Stimulated activated naive CD4-positive, alpha-beta T cell (primary cell): ENCODE data around the gene SETD3.

Experiments used
- DNase-seq, 6 experiments: peaks; one replicate each; lab custom pipeline; 2025; lab: John Stamatoyannopoulos, UW

SETD3 gene

DNA sequence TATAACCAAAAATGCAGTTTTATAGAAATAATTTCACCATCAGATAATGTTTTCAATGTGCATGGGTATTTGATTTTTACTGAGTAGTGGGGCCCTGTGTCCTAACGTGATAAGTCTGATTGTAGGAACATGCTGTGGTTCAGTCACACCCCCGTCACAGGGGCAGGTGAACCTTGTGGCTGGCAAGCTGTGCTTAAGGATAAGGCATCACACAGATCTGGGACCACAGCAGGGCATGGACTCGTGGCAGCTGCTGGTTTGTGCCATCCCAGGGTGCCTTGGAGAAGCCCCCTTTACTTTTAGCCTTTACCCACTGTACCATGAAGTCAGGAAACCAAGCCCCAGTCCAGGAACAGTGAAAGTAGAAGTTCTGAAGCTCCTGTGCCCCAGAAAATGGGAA is 17.2 kb upstream of the SETD3 start:
- no peak for DNase-seq

DNA sequence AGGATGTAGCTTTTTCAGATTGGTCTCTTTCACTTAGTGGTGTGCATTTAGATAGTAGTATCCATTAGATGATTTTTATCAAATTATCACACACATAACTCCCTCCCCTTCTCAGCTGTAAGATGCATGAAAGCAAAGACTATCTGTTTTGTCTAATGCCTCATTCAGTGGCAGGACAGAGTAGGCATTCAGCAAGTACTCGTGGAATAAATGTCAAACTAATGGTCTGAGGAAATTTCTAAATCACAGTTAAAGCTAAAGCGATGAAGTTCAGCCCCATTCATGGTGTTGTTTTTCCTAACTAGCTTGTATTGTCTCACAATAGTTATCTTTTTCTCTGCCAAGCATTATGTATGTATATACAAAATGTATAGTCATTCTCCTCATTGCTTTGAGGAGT is 16.7 kb upstream of the SETD3 start:
- DNase-seq, result no peak

DNA sequence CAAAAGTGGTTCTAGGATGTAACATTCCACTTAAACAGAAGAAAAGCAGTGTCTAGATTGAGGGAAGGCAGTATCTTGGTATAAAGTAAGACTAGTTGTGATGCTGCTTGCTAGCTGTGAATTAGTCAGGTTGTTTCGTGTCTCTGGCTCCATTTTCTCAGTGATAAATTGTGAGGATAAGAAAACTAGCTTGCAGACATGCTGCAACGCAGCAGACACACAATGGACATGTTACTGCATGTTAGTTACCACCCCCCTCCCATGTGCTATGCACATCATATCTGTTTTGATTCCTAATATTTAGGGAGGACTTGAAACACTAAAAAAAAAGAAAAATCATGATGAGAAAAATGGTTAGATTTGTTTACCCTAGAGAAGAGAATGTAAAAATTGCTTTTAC is 3.4 kb upstream of the SETD3 start:
- no peak for DNase-seq

DNA sequence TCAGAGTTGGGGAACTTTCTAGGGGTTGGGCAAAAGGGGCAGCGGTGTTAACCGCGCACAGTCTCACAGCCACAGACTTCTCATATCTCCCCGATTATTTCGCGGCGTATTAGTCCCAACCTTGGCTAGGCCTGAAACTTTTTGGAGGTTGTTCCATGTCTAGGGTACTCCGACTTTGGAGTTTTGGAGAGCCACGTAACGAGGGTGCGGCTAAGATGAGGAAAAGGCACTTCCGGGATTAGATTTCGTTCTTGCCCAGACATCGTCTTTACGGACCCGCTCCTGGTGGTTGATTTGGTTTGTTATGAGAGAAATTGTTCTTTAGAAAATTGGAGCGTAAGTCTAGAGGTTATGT is 1.1 kb upstream of the SETD3 start:
- DNase-seq, result peak in 3 of 6 experiments; percentile 36 to 44 (median 38)

DNA sequence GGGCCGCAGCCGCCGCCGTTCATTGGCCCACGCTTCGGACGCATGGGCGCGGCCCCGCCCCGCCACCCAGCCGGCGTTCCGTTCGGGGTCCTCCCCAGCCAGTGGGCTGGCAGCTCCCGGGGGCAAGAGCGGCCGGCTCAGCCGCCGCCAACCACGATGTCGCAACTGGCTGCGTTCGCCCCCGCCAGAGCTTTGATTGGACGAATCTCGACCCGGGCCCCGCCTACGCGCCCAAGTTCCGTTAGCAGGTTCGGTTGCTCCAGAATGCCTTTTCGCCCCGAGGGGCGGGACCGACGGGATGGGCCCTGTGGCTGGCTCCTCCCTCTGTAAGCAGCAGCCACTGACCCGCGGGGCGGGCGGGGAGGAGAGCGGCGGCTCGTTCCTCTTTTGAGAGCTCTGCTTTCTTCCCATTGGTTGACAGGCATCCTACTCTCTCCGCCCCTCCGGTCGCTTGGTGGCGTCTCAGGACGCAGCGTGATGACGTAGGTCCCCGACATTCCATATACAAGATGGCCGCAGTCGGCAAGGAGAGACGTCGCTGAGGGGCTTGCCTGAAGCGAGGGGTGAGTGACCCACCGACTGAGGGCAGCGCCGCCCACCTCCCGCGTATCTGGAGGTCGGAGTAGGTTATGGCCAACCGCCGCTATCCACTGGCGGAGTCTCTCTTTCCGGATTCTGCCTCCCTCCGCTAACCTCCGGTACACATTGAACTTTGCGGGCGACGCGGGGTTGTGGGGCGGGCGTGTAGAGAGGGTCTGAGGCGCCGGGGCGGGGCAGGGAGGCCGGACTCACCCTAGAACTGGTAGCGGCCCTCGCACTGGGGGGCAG is 472 bp upstream of the SETD3 start, which contains the start of gene CCNK:
CCNK (plus strand) TSS at position 493 of the 828 bp plus-strand sequence. CDS start 11,269 bp downstream, outside the sequence.
- DNase-seq, result peak; percentile 98 to 100 (median 100)

DNA sequence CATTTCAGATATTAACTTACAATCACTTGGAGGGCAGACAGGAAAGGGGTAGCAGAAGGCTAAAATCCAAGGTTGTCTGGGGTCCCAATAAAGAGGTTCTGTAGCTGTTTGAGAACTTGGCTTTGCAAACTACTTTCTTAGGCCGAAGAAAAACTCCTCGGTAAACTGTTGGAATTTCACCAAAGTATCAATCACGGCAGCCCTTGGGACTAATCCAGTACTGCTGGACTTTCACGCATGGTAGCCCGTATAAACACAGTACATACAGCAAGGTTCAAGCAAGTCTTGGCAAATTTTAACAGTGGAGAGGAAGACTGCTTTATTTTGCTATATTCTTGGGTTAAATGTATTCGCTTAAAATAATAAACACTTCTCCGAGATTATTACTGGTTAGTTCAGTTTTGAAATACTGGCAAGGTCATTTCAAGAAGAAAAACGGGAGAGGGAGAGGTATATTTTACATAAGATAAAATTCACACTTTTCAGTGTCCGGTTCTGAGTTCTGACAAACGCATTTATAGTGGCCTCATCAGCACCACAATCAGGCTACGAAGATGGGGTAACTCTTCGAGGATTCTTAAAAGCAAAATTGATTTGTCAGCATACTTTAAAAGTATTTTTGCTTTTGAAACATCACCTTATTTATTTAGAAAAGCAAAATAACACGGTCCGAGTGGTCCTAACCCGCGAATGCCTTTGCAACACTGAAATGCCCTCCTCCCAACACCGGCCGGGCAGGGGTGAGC is 1.3 kb downstream of the SETD3 start:
- no peak for DNase-seq

DNA sequence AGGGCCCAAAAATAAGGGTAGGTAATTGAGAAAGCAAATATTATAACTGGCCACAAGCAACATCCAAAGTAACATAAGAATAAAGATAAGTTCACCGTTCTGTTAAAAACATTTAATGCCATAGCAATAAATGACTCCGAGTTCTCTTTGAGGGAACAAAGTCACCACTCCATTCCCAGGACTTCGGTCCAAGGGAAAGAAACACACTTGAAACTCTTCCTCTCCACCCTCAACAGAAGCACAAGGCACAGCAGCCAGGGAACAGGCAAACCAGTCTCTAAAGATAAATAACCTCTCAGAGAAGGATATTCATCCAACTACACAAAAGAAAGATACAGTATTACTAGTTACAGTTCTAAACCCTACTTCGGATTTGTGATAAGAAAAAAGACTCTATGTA is 2.5 kb downstream of the SETD3 start:
- DNase-seq, result no peak

DNA sequence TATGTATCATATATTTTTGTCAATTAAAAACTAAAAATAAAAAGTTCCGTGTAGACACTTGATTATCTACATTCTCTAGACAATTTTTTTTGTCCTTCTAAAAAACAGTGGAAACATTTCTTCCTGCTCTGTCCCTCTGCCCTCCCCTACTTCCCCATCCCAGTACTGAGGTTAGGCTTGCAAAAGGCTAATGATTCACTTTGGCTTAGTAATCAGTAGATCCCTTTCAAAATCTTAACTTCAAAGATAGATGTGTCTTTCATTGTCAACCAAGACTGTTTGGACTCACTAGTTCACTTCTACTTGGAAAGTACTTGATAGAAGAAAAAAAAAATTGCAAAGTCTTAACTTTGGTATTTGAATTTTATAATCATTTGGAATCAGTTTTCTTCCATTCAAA is 3.8 kb downstream of the SETD3 start:
- no peak for DNase-seq

DNA sequence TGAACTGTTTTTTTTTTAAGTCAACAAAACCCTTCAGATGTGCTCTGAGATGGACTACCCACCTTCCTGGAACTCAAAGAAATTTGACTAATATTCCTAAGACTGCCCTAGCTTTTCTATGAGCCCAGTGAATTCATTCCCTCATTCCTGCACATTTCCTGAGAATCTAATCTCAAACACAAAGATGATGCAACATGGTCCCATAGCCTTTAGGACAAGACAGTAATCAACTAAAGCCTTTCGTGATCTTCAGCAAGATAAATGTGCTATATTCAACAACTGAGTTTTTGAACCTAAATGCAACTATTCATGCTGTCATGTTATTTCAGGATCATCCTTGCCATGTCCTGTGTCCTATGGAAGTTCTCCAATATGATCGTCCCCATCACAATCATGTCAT is 5.0 kb downstream of the SETD3 start:
- no peak for DNase-seq

DNA sequence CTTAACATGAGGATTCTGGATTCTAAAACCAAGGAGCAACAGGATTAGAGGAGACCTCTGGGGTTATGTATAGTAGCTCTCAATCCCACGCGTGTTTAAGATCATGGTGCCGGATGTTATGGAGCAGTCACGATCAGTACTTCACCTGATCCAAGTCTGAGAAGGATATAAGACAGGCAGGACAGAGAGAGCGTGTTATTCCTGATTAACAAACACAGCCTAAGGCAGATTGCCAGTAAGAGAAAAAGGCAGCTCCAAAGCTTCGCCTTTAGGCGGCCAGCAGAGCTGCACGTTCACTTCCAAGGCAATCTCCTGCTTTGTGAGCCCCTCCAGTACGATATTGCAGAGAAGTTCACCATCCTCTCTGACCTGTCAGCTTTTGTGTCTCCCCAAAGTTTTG is 5.5 kb downstream of the SETD3 start:
- DNase-seq, result no peak

DNA sequence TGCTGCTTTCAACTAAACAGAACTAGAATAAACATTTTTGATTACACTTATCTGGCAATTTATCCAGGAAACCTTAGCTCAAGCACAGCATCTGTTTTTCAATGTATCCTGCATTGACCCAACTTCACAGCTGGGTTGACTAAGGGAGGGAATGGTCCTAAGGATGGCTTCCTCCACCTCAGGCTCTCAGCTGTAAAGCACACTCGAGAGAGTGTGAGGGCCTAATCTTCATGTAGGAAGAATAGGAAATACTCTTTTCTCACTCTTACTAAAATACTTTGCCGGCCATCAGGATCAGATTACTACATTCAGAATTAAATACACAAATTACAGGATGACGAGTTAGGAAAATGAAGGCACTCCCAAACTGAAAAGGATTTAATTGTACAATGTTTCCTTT is 7.2 kb downstream of the SETD3 start:
- no peak for DNase-seq

DNA sequence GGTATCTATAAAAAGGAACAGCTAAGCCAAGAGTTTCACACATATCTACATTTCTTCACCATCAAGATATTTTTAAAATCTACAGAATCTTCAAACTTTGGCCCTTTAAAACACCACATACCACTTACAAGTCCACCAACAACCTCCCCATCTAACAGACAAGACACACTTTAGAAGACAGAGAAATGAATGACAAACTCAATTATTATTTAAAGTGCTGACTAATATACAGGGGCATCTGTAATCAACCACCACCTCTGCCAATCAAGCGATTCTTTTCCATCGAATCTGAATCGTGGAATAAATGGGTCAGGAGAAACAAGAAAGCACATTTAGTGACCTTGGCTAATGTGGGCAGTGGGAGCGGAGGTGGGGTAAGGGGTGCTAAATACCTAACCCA is 7.7 kb downstream of the SETD3 start:
- no peak for DNase-seq

DNA sequence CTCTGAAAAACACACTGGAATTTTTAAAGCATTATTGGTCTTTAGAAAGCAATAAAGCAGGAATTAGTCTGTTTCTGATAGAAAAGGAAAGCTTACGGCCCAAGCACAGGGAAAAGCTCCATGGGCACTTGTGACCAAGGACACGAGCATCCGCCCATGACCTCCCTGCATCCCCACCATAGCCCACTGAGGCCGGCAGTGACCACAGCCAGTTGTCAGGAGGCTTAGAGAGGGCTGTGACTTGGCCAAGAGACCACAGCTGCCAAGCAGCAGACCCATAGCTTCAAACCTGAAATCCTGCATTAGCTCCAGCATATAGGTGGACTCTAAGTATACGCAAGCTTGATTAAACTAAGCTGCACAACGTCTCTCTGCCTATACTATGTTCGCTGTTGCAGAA is 8.9 kb downstream of the SETD3 start:
- DNase-seq, result no peak

DNA sequence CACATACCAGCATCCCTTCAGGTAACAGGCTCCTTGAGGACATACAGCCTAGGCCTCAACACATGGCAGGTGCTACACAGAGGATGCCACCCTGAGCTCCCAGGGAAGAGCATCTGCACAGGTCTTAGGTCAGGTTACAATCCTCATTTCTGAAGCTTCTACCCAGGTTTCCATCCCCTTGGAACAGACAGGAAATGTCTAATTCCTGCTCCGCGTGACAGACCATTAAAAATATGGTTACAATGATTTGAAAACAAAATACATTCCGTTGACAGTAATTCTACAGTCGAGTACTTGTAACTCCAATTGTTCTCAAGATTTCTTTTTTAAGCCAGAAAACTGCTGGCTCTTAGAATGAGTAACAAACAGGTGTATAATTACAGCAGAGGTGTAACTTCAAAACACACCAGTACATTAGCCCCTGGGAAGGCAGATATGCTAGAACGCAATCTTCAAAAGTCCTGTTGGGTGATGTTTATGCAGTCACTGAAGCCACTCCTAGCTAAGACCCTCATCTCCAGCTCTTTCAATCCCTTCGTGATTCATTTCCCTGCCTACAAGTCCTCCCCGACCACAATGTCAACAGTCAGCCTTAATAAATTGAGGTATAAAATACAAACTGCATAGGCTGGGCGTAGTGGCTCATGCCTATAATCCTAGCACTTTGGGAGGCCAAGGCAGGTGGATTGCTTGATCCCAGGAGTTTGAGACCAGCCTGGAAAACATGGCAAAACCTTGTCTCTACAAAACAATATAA is 11.6 kb downstream of the SETD3 start:
- DNase-seq, result no peak

DNA sequence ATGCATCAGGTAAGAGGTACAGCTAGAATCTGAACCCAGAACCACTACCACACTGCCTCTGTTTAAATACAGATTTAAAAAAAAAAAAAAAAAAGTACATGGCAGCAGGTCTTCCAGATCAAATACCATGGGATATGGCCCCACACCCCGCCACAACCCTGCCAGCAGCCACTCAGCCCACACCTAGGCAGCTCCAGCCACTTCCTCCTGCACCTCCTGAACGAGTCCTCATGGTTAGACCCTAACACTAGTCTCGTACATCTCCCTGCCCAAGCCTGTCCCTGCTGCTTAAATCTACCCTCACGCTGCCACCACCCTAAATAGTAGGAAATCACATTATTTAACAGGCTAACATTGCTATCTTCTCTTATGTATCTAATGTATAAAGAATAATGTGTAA is 12.6 kb downstream of the SETD3 start:
- no peak for DNase-seq

DNA sequence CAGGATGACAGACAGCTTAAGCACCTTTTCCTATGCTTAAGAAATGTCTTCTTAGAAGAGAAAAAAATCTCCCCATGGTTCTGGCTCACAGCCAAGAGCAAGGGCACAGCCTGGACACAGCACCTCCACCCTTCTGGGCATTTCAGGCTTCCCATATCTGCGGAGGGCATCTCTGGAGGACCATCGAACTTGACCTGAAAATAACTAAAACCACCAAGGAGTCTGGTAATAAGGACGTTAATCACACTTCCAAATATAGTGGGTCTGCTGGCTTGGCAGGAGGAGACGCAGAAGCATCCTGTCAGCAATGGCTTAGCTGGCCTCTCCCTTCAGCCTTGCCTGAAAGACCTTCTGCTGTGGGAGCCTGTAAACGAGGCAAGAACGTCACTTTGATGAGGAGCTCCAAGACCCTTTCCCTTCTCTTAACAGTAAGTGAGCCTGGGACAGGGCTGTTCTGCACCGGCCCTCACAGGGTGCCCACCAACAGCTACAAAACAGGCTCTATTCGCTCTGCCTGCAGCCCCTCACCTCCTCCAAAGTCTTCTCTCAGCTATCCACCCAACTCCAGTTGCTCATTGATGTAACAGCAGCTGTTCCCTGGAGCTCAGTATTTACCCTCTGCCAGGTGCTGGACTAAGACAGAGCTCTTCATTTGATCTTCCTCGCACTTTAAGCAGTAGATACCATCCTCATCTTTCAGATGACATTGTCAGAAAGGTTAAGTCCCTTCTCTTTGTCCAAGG is 13.2 kb downstream of the SETD3 start:
- no peak for DNase-seq

DNA sequence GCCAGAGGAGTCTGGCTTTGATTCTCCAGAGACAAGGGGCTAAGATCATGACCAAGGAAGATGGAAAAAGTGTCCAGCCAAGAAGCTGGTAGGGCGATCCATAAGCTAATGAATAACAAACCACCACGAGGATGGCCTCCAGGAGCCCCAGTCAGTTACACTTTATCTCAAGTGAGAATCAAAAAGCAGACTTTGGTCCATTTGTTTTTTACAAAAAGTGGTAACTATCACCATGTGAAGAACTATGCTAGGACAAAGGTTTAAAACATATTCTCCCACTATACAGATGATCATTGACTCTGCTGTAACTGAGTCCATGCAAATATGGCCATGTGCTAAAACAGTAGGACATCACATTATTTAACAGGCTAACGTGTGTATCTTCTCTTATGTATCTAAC is 13.9 kb downstream of the SETD3 start:
- DNase-seq, result no peak

DNA sequence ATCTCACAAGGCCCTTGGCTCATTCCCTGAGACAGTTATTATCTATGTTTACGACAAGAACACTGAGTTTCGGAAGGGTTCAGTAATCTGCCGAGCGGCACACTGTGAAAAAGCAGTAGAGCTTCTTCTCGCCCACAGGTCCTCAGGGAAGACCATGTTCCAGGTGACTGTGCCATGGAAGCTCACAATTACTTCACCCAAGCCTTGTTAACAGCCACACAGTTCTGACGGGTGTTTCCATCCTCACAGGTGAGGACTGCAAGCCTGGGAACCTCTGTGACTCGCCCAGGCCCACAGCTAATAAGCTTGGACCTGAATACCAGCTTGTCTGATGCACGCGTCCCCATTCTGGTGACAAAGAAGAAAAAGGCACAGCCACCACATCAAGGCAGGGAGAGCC is 15.4 kb downstream of the SETD3 start:
- no peak for DNase-seq

DNA sequence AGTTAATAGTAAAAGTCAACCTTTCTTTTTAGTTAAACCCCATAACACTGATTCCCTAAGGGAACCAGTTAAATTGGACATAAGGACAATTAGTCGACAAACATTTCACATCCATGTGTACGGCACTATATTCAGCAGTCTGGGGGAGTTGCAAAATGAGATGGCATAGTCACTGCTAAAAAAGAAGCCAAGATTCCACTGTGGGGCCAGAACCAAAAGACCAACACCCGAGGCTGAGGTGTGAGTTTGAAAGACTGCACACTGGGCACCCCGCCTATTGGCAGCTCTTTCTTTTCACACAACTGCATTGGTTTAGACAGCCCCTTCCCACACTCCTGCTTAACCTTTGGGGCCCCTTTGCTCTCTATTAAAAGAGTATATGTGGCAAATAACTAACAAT is 16.7 kb downstream of the SETD3 start:
- no peak for DNase-seq

DNA sequence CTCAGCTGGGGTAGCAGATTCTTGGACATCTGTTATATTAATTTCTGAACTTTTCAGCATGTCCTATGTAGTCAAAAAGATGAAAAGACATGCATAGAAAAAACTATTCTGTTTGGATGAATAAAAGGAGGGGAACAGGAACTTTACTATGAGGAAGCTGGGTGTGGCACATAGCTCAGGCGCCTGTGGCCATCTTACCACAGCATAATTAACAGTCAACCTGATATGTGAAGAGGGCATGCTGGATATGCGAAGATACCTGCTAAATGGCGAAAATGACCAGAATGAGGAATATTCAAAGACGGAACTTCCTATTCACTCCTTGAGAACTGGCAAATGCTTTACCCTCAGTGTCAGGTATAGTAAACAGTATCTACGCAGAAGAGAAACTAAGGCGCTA is 18.4 kb downstream of the SETD3 start:
- no peak for DNase-seq

DNA sequence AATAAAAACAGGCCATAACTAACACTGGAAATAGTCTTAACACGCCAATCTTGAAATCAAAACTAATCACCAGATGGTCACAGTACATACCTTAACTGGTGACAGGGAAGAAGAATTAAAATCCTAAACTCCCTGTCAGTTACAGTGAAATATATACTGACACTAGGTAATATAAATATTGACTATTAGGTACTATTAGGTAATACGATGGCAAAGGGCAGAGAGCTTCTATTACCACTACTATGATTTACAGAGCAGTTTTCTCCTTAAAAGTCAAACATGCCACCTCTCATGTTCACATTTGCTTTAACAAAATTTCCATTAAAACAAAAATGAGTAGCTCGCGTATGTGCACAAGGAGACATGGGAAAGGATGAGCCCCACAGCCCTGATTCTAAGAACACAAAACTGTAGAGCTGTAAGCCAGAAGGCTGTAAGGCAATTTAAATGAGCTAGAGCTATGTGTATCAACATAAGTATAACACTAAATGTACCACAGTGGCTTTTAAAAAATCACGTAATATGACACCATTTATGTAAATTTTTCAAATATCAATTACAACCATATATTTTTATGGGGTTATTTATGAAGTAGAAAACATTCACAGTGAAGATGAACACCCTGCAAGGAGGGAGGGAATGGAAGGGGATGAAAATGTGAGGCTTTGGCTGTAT is 19.1 kb downstream of the SETD3 start:
- DNase-seq, result no peak

DNA sequence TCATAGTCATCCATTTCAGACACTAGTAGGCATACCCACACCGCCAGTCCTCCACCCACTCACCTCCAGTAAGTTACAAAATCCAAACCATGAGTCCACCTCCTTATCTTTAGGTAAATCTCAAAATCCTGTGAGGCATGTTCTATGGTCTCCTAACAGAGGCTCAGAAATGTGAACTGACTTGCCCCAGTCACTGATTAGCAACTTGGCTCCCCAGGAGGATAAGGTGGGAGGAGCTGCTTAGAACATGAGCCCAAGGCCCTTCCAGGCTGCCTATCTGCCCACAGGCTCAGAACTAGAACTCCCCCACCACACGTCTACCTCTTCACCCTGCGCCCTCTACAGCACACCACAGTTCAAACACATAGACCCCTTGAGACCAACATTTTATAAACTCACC is 19.9 kb downstream of the SETD3 start:
- DNase-seq, result no peak
